Suprapubic skin (tissue), 4 donors: ENCODE measurements around the gene DPYSL3. TPM values are rescaled to one million over a fixed set of nuclear protein-coding genes. Genes with fewer than 3 reads are reported as not detected.

Source experiments
- DNase-seq, 2 donors: peaks; one replicate each; pipeline ENCODE4 v3.0.0-alpha.2; 2019; ENCODE audit warnings: low spot score in 2 of 2
- H3K27ac ChIP-seq: fragments of 200-600 bp; sonication (generic); one replicate; pipeline ENCODE4 v1.5.1; 2019
- H3K27me3 ChIP-seq: fragments of 200-600 bp; sonication (generic); one replicate; pipeline ENCODE4 v1.5.1; 2019
- H3K36me3 ChIP-seq: fragments of 200-600 bp; sonication (generic); one replicate; pipeline ENCODE4 v1.5.1; 2019
- H3K4me1 ChIP-seq: fragments of 200-600 bp; sonication (generic); one replicate; pipeline ENCODE4 v1.5.1; 2019
- H3K4me3 ChIP-seq: fragments of 200-600 bp; sonication (generic); one replicate; pipeline ENCODE4 v1.5.1; 2019; ENCODE audit warnings: mild to moderate bottlenecking
- H3K9me3 ChIP-seq: fragments of 200-600 bp; sonication (generic); one replicate; pipeline ENCODE4 v1.5.1; 2019
- CTCF ChIP-seq, 2 donors: fragments of 200-600 bp in 1 of 2; fragments of 450-650 bp in 1 of 2; sonication (generic) in 1 of 2; IDR thresholded peaks; one replicate each; pipeline ENCODE4 v1.5.1; 2016 to 2019; ENCODE audit warnings: antibody characterized with exemption in 2 of 2, mild to moderate bottlenecking in 1 of 2, moderate library complexity in 1 of 2
- EP300 ChIP-seq: sonication (generic); formaldehyde crosslinking; IDR thresholded peaks from one replicate; pipeline ENCODE4 v1.6.1; 2017; ENCODE audit warnings: antibody characterized with exemption
- POLR2A ChIP-seq, 2 donors: fragments of 450-650 bp; IDR thresholded peaks; one replicate each; pipeline ENCODE4 v1.6.1; 2017; ENCODE audit warnings: antibody characterized with exemption in 2 of 2, mild to moderate bottlenecking in 2 of 2, moderate library complexity in 2 of 2
- POLR2AphosphoS5 ChIP-seq, 3 donors: sonication (generic); formaldehyde crosslinking; IDR thresholded peaks; one replicate each; pipeline ENCODE4 v1.6.1; 2017; ENCODE audit warnings: antibody characterized with exemption in 3 of 3
- WGBS: methylation state at CpG from one replicate; pipeline ENCODE4 v1.1.5; 2018; 5-methylcytosine and 5-hydroxymethylcytosine counted together
- total RNA-seq, 4 donors: library from RNA; depleted of rRNA; stranded (reverse); fragments of >200 nt; gene quantifications; one replicate each; pipeline ENCODE4 v1.1.0, GENCODE V29; 2016

DPYSL3 gene
- total RNA-seq, 4 donors from 2014 or later, result 12.0 to 22.2 (median 16.6) TPM

DNA sequence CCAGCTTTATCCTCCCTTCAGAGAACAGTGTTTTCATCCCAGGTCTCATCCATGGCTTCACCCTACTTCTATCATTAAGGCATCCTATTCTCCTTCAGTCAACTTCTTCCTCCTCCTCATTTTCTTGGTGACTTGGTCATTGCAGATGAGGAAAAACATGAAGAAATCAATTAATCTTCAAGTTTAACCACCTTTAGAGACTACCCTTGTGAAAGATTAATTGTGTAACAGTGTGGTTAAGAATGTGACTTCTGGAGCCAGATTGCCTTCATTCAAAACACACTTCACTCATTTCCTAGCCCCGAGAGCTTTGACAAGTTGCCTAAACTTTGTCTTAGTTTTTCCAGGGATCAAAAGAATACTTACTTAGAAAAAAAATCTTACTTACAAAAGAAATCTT is 165.0 kb downstream of the DPYSL3 start:
- no peaks in the 10 kb centered on the region for H3K27me3 ChIP-seq
- no peak for DNase-seq
- TF ChIP-seq CTCF (IDR thresholded peaks at IDR 0.05) (no peak), POLR2A (IDR thresholded peaks at IDR 0.05) (no peak), POLR2AphosphoS5 (IDR thresholded peaks at IDR 0.05) (no peak), EP300 (no peak)
- H3K27ac ChIP-seq, result no peak overlapping the region
- 8% methylated on average over 1 of the region's 1 CpG for WGBS
- H3K4me3 ChIP-seq, result no peak overlapping the region
- no peaks in the 10 kb centered on the region for H3K9me3 ChIP-seq
- H3K36me3 ChIP-seq, result no peaks in the 10 kb centered on the region
- no peaks in the 10 kb centered on the region for H3K4me1 ChIP-seq

GRCh38 chr5:147341345-147341744 is 168.5 kb downstream of the DPYSL3 start:
- no peak overlapping the region for H3K4me3 ChIP-seq
- H3K9me3 ChIP-seq, result no peaks in the 10 kb centered on the region
- no peaks in the 10 kb centered on the region for H3K27me3 ChIP-seq
- no peak overlapping the region for H3K27ac ChIP-seq
- no peak for DNase-seq
- no peaks in the 10 kb centered on the region for H3K4me1 ChIP-seq
- H3K36me3 ChIP-seq, result no peaks in the 10 kb centered on the region
- TF ChIP-seq POLR2A (IDR thresholded peaks at IDR 0.05) (no peak), EP300 (no peak), CTCF (IDR thresholded peaks at IDR 0.05) (no peak), POLR2AphosphoS5 (IDR thresholded peaks at IDR 0.05) (no peak)

- Histone ChIP-seq H3K27ac (no peak overlapping the region), H3K9me3 (no peaks in the 10 kb centered on the region), H3K36me3 (no peaks in the 10 kb centered on the region), H3K4me3 (no peak overlapping the region), H3K4me1 (no peaks in the 10 kb centered on the region), H3K27me3 (no peaks in the 10 kb centered on the region)
- no peak for DNase-seq
- TF ChIP-seq POLR2AphosphoS5 (IDR thresholded peaks at IDR 0.05) (no peak), POLR2A (IDR thresholded peaks at IDR 0.05) (no peak)
- 50% methylated on average over 1 of the region's 1 CpG for WGBS
Measured at GRCh38 chr5:147340941-147341340, 168.9 kb downstream of the DPYSL3 start.
